ENCODE results near the gene DONSON.
A peak's percentile ranks its signal among the peaks of the same experiment; 100 is the strongest.

Gene DONSON

DNA sequence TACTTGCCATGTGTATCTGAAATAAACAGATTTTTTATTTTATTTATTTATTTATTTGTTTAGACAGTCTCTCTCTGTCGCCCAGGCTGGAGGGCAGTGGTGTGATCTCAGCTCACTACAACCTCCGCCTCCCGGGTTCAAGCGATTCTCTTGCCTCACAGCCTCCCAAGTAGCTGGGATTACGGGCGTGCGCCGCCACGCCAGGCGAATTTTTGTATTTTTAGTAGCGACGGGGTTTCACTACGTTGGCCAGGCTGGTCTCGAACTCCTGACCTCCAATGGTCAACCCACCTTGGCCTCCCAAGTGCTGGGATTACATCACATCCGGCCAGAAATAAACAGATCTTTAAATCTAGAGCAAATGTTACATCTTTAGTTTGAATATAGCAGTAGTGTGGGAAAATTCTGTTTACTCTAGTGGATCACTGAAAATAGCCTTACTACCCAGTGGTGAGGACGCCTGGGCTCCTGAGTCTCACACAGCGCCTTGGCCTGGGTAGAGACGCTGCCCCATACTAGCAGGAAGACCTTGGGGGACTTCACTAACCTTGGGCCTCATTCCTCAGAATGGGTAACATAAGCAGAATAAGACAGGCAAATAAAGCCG is 47.3 kb downstream of the DONSON start:
- DNase-seq: peak; percentile 12

DNA sequence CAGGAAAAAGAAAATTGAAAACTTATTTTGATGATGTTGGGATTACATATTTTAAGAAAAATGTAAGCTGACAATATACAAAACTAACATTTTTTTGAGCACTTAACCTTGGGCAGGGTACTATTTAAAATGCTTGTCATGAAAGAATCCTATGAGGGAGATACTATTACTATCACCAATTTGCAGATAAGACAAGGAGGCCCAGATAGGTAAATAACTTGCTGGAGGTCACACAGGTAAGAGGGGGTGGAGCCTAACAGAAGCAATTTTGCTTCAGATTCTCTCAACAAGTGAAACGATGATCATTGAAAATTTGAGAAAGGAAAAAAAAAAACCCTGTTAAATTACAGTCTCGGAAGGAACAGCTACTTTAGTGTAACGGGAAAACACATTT is 47.8 kb downstream of the DONSON start:
- DNase-seq: no peak

DNA sequence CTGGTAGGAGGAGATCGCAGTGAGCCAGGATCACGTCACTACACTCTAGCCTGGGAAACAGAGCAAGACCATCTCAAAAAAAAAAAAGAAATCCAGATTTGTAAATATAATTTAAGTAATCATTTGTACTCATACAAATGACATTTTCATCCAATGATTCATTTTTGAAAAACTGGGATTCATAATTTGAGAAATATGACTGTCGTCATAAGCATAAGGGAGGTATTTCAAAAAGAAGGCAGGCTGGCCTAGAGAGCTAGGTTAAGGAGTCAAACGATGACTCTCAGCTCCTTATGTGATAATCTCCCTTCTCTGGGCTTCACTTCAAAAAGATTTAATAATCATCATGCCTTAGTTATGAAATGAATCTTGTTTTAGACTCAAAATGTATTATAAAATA is 48.9 kb downstream of the DONSON start:
- no peak for DNase-seq

DNA sequence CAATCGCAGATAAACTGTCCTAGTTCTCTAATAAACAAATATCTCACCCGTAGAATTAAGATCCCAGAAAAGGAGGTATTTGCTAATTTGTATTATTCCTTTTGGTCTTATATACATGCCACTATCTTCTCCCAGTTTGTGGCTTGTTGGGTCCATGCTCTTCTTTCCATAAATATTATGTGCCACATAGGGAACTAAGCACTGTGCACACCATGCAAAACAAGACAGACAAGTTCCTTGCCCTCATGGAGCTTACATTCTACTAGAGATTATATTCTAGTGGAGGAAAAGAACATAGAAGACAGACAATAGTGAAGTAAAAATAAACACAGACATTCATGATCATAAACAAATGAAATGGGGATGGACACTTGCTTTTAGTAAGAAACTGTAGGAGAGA is 51.3 kb downstream of the DONSON start:
- DNase-seq: no peak

DNA sequence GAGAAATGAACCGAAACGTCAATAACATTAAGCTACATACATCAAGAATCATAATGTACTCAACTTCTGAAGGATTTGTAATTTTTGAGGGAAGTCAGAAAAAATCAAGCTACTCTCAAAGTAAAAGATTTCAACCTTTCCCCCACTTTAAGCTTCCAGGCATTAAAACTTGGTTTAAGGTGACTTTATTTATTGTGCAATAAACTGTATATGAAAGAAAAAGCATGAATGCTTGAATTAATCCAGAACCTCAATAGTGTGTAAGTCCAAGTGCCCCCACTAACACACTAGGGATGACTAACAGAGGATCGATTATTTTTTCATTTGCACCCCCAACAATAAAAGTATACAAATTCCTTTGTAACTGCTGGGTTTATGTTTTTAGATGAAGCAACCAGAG is 57.5 kb downstream of the DONSON start:
- DNase-seq: no peak

All from NK-92 treated with Interleukin-12 subunit alpha and Interleukin-12 subunit beta, amount 100 ng/mL, for 24 hours (cell line).